Stimulated activated CD4-positive, alpha-beta T cell treated with anti-CD3 and anti-CD28 coated beads, Interleukin-15, amount 100 ng/mL, for 24 hours (primary cell): ENCODE measurements around the gene ASF1A.

Experiments used
- DNase-seq: peaks from one replicate; pipeline ENCODE4 v3.0.0-alpha.2; 2020

Gene ASF1A

DNA sequence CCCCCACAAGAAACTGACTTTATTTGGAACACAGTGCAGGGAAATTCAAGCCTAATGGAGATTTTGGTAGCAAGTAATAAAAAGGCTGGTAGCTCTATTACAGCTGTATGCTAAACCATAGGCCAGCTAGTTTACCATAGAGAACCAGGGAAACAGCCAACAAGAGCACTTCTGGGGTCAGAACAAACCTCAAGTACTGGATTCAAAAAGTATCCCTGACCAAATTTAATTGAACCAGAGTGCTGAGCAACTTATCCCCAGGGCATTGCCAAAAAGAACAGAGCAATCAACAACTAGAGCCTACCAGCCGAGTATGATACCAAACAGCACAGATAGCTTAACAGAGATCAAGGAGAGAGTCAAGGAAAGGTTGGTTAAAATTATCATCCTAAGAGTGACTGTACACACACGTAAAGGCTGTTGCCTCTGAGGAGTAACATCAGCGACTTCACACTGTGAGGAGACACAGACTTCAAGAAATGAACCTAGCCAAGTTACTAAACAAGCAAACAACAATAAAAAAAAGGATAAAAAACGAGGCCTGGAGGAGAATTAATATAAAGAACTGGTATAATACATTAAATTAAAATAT, 11.5 kb upstream of the ASF1A start:
- DNase-seq, result no peak

DNA sequence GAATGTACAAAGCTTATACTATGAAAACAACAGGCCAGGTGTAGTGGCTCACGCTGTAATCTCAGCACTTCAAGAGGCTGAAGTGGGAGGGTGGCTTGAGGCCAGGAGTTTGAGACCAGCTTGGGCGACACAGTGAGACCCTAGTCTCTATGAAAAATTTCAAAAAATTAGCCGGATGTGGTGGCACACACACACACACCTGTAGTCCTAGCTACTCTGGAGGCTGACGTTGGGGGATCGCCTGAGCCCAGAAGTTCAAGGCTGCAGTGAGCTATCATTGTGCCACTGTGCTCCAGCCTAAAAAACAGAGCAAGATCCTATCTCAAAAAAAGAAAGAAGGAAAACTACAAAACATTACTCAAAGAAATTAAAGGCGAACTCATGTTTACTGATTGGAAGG, 7.3 kb upstream of the ASF1A start:
- no peak for DNase-seq

DNA sequence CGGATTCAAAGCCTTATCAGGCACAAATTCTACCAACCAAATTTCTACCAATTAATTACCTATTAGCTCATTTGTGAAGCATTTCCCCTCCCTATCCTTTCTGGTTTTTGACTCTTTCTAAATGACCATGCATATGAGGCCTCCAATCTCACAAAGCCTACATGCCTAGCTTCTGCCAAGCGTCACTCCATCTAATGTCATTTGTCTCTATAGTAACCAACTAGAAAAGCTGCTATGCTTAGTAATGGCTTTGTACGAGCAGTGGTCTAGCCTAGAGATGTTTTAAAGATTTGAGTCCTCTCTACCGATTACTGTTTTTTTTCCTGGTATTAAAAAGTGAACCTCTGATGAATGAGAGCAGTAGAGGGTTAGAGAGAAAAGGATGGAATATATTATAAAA, 4.8 kb upstream of the ASF1A start:
- no peak for DNase-seq

DNA sequence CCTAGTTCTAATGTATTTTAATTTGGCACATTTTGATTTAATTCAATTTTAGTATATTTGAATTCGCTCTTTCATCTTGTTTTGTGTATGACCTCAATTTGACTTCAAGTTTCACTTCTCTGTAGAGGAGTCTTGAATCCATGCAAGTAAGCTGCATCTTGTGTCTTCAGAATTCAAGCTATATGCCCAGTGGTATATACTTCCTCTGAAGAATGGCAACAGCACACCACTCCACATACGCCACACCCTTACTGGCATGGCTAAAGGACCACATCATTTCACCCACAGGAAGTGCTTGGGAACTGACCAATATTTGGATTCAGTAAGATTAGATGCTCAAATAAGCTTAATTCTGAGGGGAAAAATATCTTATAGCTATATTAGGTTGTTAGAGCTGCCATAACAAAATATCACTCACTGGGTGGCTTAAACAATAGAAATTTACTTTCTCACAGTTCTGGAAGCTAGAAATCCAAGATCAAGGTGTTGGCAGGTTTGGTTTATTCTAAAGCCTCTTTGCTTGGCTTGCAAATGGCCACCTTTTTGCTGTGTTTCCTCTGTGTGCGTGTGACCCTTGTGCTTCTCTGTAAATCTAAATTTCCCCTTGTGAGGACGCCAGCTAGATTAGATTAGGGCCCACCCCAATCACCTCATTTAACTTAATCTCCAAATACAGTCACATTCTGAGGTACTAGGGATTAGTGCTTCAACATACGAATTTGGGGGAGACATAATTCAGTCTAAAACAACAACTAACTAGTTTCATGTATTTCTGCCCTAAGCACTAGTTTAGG, 2.8 kb upstream of the ASF1A start:
- no peak for DNase-seq

DNA sequence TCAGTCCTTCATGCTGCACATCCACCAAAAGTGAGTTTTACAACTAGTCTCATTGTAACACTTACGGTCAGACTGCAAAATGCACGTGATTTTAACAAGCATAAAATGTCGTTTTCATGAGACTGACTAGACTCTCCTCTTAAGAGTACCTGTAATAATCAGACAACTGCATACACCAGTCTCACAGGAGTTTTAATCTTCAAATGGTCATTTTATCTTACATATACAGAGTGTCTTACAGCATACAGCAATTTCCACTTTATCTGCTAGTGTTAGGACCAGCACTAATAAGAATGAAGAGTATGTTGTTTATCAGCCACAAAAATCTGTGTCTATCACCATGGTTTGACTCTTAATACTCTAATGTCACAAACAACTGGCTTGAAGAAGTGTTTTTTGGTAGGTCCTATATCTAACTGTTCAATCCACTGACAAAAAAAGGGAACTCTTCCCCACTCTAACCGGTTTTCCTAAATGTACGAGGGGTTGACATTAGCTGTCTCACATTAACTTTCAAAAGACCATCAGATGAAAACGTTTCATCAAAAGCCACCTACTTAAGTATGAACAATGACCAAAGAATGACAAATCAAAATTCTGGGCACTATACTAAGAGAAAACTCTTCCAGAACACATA, 1.5 kb upstream of the ASF1A start:
- DNase-seq, result no peak

DNA sequence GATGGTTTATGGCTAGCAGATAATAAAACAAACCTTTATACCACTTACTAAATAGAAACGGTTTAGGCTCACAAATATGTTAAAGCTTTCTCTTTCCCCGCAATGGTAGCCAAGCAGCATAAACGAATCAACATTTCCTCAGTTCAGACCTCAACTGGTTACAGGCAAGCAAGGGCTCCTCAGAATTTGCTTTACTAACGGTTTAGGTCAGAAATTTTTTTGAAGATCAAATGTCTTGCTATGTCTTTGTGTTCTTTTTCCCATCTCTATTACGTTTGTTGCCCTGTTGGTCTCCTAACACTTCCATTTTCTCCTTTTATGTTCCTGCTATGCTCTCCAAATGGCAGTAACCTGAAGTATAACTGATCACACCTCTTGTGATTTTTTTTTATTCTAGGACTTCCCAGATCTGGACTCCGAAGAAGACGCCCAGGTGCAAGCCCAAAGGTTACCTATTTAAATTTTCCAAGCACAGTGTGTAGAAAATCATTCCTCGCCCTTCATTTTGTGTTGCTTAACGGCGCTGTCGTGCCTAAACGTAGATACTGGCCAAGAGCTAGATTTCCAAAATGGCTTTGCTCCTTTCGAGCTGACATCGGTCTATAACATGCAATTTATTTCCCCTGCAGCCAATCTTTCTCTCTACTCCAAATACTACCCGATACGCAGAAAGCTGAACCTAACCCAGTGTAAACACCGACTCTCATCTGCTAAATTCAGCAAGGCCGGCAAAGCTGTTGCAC, 717 bp upstream of the ASF1A start:
- peak; percentile 39 for DNase-seq

DNA sequence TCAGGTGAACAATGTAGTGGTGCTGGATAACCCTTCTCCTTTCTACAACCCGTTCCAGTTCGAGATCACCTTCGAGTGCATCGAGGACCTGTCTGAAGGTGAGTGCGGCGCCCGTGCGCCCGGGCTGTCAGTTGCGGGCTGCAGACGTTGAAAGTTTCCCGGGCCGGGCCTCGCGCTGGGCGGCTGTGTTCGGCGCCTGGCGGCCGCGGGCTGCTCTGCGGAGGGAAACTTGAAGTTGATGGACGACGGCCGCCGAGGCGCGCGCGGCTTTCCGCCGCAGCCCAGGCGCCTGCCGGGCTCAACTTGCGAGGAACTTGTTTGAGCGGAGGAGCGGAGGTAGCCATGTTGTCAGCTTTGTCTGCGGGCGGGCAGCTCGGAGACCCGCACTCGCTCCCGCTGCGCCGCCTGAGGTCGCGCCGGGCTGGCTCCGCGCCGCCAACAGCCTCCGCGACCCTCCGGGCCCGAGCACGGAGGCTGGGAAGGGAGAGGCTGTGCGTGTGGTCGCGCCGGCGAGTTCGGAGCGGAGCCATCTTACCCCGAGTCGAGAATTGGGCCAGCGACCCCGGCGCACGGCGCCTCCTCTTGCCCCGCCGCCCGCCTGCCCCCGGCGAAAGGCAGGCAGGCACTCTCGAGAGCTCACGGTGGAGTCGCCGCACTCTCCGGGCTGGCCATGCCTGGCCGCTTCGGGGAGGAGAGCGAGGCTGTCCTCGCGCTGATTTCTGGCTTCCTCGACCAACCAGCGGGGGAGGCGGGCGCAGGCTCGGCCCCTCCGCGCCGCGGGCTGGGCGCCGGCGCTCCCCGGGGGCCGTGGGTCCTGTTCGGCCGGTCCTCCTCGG, 691 bp downstream of the ASF1A start:
- peak; percentile 70 for DNase-seq

DNA sequence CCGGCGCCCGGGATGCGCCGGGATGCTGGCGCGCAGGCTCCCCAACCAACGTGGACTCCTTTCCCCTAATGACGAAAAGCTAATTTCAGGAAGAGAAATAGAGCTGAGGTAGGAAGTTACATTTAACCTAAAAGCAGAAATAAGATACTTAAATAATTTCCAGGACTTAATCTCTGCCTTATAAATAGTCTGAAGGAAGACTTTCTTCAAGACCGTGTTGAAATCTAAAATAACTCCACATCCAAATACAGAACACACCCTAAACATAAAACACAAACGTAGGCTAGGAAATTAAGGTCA, 1.3 kb downstream of the ASF1A start:
- DNase-seq, result no peak

DNA sequence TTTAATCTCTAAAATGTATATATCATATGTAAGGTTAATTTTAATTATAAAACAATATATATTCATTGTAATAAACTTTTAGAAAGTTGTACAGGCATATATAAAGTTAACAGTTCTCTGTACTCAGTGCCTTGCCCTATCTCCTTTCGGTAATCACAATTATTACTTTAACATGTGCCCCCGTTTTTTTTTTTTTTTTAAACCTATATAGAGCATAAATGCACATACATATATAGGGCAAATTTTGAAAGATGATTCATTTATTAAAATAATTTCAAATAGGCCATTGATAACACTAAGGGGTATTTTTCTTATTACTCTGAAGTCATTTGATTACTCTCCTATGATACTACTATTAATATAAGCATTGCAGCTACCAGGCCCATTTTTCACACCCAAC, 1.9 kb downstream of the ASF1A start:
- DNase-seq, result no peak

DNA sequence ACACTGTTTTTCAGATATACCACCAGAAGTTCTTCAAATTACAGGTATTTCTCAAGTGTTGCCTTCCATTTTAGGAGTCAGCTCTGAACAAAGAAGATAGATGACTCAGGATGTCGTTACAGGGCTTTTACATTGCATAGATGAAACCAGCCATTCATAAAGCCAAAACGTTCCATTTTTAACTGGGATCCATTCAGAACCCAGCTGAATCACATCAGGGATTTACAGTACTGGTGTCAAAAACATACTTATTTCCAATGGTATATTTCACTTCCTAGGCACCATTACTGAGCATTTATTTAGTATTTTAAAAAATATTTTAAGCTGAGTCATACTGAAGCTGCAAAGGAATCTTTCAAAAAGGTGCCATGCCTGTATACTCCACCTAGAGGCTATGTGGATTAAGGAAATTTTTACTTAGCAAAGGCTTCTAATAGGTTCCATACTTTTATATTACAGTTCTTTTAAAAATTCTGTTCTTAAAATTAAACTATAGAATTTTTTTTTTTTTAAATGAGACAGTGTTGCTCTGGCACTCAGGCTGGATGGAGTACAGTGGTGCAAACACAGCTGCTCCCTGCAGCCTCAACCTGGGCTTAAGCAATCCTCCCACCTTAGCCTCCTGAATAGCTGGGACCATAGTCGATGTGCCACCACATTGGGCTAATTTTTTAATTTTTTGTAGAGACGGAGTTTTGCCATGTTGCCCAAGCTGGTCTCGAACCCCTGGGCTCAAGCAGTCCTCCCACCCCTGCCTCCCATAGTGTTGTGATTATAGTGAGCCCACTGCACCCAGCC, 2.6 kb downstream of the ASF1A start:
- no peak for DNase-seq

DNA sequence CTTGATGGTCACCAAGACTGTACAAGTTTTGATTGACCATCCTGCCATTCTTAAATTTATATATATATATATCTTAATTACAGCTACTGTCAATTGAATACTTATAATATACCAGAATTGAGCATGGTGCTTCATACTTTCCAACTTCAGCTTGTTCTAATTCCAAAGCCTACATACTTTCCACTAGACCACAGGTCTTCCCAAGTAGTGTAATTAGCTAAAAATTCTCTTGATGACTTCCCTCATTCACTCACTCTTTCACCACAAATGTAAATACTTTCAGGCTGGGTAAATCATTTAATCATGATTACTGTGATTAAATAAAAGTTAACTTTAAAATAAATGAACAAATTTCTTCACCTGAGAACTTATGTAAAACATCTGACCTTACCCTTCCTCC, 3.4 kb downstream of the ASF1A start:
- DNase-seq, result no peak

DNA sequence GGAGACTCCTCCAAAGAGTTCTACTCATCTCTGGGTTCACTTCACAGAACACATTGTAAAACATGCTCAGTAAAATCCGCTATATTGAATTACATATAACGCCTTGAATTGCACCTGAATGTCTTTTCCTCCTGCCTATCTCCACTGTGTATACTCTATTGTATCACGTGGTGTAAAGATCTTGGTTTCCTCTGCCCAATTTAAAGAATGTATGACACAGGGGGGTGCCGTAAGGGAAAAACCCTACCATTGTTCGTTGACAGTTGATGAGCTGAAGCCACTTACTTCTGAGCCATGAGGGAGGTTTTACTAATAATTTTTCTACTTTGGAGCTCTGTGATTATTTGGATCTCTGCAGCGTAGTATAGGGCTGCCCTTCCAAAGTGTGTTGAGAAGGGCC, 6.0 kb downstream of the ASF1A start:
- DNase-seq, result peak; percentile 33

DNA sequence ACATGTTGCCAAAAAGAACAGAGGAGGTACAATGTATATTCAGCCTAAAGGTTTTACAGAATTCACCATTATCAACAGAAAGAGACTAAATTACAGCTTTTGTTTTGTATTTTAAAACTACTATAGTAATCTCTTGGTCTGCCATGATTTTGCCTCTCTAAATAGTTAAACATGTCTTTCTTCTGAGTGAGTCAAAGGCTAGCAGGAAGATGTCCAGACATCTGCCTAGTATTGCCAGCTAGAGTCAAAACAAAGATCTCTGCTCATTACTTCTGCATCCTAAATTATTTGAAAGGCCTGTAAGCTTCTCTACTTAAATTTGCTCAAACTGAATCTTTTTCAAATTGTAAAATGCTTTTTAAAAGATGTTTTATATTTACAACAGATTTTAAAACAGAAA, 8.8 kb downstream of the ASF1A start:
- DNase-seq, result no peak

DNA sequence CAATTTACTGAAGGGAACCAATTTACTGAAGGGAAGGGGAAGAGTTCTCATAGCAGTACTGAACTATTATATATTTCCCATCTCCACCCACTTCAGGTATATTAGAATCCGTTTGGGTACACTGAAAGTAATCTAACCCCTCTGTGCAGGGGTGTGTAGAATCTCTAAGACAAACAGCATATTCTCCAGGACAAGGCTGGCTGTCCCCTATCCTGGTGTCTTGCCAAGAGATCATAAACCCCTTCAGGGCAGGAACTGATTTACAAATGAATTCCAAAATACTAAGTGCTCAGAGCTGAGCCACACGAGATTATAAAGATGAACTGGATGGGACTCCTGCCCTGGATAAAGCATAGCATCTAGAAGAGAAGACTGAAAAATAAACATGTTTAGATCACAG, 9.2 kb downstream of the ASF1A start:
- no peak for DNase-seq

DNA sequence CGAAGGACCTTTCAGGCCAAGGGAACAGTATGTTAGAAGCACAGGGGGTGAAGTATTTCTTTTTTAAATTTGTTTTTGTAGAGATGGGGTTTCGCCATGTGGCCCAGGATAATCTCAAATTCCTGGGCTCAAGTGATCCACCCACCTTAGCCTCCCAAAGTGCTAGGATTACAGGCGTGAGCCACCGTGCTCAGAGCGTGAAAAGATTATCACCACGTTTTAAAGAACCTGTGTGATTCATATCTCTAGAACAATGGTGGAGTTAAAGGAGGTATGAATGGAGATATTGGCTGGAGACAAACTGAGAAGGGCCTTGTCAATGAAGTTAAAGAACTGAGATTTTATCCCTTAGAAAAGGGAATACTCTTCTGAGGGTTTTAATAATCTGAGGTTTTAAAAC, 9.7 kb downstream of the ASF1A start:
- no peak for DNase-seq

DNA sequence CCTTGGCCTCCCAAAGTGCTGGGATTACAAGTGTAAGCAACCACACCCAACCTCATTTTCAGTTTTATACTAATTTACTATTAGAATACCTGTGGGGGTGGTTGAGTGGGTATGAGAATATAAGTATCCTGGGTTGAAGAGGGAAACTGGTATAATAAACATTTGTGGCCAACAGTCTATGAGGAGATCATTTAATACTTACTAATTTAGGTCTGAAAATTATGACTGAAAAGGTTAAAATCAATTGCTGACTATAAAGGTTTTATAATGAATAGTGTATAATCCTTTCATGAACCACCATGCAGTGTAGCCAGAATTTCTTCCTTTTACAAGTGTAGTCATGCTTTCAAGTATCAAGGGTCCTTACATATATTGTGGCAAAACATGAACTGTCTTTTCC, 11.1 kb downstream of the ASF1A start:
- DNase-seq, result no peak

DNA sequence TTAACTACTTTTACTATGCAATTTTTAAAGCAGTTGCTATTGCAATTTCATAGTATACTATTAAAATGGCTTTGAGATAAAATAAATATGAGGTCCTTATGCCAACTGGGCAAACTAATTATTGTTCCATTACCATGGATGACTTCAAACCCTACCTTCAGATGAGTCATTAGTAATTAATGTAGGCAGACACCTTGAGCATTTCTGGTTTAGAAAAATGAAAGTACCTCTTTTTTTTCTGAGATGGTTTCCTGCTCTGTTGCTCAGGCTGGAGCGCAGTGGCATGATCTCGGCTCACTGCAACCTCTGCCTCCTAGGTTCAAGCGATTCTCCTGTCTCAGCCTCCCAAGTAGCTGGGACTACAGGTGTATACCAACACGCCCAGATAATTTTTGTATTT, 11.9 kb downstream of the ASF1A start:
- DNase-seq, result no peak

DNA sequence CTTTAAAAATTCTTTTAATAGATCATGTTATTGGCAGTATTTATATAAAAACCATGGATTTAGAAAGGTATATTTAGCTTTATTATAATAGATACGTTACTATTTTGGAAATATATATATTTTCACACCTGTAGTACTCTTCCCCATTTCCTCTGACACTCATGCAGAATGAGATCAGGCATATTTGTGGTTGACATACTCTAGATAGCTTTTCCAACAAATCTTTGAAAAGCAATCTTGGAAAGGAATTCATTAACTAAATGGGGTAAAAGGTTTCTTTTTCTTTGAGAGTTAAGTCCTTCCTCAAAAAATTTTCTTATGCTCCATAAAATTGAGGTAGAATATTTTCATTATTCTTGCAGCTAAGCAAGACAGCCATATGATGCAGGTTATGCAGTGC, 14.5 kb downstream of the ASF1A start:
- no peak for DNase-seq

DNA sequence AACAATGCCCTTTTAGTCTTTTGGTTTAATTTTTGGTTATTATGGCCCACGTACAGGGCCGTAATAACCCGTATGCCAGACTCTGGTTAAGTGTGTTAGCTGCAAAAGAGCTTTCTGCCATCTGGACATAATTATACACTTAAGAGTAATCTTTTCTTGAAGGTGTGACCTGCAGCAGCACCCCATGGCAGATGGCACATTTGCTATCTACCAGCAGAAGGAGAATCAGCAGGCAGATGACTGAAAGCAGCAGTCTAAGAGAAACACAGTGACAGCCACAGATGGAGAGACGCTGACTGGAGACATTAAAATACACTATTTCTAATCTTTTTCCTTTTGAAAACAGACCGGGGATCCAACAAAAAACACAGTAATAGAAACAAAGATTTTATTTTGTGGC, 18.7 kb downstream of the ASF1A start:
- no peak for DNase-seq

DNA sequence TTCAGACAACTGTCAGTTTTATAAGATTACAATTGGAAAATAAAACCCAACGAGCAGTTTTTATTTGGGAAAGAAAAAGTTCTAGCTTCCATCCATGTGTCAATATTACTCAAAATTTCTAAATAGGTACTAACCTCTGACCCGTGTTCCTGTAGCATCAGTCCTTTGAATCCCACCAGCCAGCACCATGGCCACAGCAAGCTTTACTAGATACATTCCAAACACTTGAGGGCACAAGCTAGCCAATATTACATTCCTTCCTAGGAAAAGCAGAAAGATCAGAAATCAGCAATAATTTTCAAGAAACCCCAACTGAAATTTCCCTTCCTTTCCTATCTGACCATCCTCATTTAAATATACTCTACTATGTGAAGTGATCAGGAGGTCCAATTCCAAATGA, 19.2 kb downstream of the ASF1A start:
- no peak for DNase-seq

DNA sequence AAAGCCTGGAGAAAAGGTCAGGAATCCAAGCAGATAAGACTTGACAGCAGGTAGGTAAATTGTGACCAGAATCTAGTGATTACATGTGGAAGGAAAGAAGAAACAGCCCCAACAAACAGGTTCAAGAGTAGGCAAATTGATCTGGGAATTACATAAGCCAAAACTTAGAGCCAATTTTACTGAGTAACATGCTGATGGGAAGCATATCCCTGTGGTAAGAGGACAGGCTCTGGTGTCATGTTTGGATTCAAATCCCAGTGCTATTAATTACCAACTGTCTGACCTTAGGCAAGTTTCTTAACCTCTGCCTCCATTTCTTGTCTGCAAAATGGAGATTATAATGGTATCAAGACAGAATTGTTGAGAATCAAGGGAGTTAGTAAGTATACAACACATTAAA, 20.6 kb downstream of the ASF1A start:
- no peak for DNase-seq
